Activated CD8-positive, alpha-beta T cell treated with anti-CD3 and anti-CD28 coated beads, Interleukin-2, amount 10 ng/mL, durations not matched to agents 7 days and 5 days (primary cell): ENCODE measurements around the gene U2AF2. TPM values are rescaled to one million over a fixed set of nuclear protein-coding genes. Genes with fewer than 3 reads are reported as not detected.

Experiments used
- ATAC-seq: fragments of 150-1000 bp; cut with Tn5 transposase; one replicate; pipeline ENCODE4 v1.10.0; 2021; ENCODE audit warnings: moderate library complexity
- CTCF ChIA-PET: fragments of 350-600 bp; sonication (Branson Sonifier 250); formaldehyde crosslinking; loops from one replicate; lab custom pipeline; 2021; ENCODE audit warnings: antibody characterized with exemption; lab: Charles Lee
- POLR2A ChIA-PET: fragments of 350-600 bp; sonication (Branson Sonifier 250); formaldehyde crosslinking; loops from one replicate; lab custom pipeline; 2021; ENCODE audit warnings: antibody characterized with exemption; lab: Charles Lee
- DNase-seq: peaks from one replicate; pipeline ENCODE4 v3.0.0-alpha.2; 2020
- H3K27ac Mint-ChIP-seq: one replicate; pipeline ENCODE4 v1.8.0; 2021; ENCODE audit warnings: mild to moderate bottlenecking, mixed read lengths
- H3K27me3 Mint-ChIP-seq: one replicate; pipeline ENCODE4 v1.8.0; 2021; ENCODE audit warnings: low read depth, mixed read lengths
- H3K36me3 Mint-ChIP-seq: one replicate; pipeline ENCODE4 v1.8.0; 2021; ENCODE audit warnings: low read depth, mixed read lengths
- H3K4me1 Mint-ChIP-seq: one replicate; pipeline ENCODE4 v1.8.0; 2021; ENCODE audit warnings: low read depth, mixed read lengths
- H3K4me3 Mint-ChIP-seq: one replicate; pipeline ENCODE4 v1.8.0; 2021; ENCODE audit warnings: mild to moderate bottlenecking, mixed read lengths
- H3K9me3 Mint-ChIP-seq: one replicate; pipeline ENCODE4 v1.8.0; 2022; ENCODE audit warnings: mixed read lengths; ENCODE audit not compliant: insufficient read depth
- total RNA-seq, 2 experiments: library from RNA; stranded (reverse); gene quantifications; one replicate each; pipeline ENCODE4 v1.2.3, GENCODE V29; 2021

U2AF2 gene
- total RNA-seq, 2 experiments from 2014 or later = 296 to 321 TPM

DNA sequence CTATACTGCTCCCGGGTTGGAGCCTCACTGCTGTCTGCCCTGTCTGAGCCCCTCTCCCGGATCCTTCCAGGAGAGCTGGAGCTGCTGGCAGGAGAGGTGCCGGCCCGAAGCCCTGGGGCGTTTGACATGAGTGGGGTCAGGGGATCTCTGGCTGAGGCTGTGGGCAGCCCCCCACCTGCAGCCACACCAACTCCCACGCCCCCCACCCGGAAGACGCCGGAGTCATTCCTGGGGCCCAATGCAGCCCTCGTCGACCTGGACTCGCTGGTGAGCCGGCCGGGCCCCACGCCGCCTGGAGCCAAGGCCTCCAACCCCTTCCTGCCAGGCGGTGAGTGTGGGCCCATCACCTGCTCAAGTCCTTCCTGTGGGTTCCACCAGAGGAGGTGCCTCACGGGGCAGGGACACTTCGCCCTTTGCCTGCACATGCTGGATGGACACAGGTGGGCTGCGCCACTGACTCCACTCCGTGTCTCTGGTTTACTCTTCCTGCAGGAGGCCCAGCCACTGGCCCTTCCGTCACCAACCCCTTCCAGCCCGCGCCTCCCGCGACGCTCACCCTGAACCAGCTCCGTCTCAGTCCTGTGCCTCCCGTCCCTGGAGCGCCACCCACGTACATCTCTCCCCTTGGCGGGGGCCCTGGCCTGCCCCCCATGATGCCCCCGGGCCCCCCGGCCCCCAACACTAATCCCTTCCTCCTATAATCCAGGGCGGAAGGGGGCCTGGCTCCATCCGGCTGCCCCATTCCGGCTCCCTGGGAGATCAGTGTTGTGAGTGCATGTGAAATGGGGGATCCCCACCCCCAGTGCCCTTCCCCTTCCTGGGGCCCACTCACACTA is 40.0 kb downstream of the U2AF2 start:
- CTCF ChIA-PET = no interaction called here
- peaks cover 33% of the 10 kb centered on the region for H3K36me3 Mint-ChIP-seq

DNA sequence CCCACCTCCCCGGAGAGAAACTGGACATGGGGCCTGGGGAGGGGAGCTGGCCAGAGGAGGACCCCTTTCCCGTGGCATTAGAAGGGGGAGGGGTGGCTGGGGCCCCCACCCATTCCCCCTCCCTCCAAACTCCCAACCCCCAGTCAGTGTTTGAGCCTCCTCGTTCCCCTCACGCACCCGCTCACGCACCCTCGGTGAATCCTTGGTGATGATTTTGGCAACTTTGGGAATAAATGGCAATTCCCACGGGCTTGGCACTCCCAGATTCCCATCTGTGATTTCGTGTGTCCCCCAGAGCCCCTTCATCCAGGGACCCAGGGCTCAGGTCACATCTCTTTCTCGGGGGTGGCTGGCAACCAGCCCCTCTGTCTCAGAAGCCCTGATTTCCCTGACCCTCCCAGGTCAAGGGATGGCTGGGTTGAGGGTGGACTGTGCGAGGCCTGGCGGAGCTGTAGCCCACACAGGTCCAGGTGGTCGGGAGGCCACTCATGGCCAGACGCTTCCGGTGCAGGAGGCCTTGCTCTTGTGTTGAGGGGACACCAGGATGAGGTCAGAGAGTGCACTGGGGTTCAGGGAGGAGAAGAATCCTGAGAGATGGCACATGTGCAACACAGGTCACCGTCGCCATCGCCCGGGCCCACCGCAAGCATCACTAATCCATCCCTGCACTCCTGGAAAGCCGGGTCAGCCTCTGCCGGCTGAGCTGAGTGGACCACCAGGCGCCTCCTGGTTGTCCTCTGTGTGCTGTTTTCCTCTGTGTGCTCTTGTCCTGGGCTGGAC is 40.9 kb downstream of the U2AF2 start:
- peaks cover 37% of the 10 kb centered on the region for H3K36me3 Mint-ChIP-seq
- no peaks in the 10 kb centered on the region for H3K9me3 Mint-ChIP-seq
- CTCF ChIA-PET = no interaction called here
- ATAC-seq (no peak), DNase-seq (no peak)
- H3K4me1 Mint-ChIP-seq = no peaks in the 10 kb centered on the region
- no peak overlapping the region for H3K4me3 Mint-ChIP-seq
- POLR2A ChIA-PET = no interaction called here
- no peak overlapping the region for H3K27ac Mint-ChIP-seq
- no peaks in the 10 kb centered on the region for H3K27me3 Mint-ChIP-seq

More for the DNA sequence above, 40.0 kb downstream of the U2AF2 start:
- no peaks in the 10 kb centered on the region for H3K27me3 Mint-ChIP-seq
- no peak for DNase-seq
- no peak overlapping the region for H3K4me3 Mint-ChIP-seq
- POLR2A ChIA-PET = no interaction called here
- H3K9me3 Mint-ChIP-seq = no peaks in the 10 kb centered on the region
- H3K27ac Mint-ChIP-seq = no peak overlapping the region
- H3K4me1 Mint-ChIP-seq = no peaks in the 10 kb centered on the region
- ATAC-seq = no peak

GRCh38 chr19:55696301-55697068 is 41.6 kb downstream of the U2AF2 start:
- no peak for DNase-seq
- POLR2A ChIA-PET = no interaction called here

GRCh38 chr19:55697069-55697440 is 42.2 kb downstream of the U2AF2 start:
- POLR2A ChIA-PET = no interaction called here
- Mint-ChIP-seq H3K4me3 (no peak overlapping the region), H3K36me3 (peaks cover 37% of the 10 kb centered on the region), H3K27me3 (no peaks in the 10 kb centered on the region), H3K27ac (no peak overlapping the region), H3K4me1 (no peaks in the 10 kb centered on the region), H3K9me3 (no peaks in the 10 kb centered on the region)
- no peak for DNase-seq
- CTCF ChIA-PET = no interaction called here
- ATAC-seq = no peak

More at GRCh38 chr19:55696301-55697068, 41.6 kb downstream of the U2AF2 start:
- Mint-ChIP-seq H3K36me3 (peaks cover 37% of the 10 kb centered on the region), H3K4me3 (no peak overlapping the region), H3K27ac (no peak overlapping the region), H3K4me1 (no peaks in the 10 kb centered on the region), H3K27me3 (no peaks in the 10 kb centered on the region), H3K9me3 (no peaks in the 10 kb centered on the region)
- ATAC-seq = no peak
- CTCF ChIA-PET = no interaction called here

DNA sequence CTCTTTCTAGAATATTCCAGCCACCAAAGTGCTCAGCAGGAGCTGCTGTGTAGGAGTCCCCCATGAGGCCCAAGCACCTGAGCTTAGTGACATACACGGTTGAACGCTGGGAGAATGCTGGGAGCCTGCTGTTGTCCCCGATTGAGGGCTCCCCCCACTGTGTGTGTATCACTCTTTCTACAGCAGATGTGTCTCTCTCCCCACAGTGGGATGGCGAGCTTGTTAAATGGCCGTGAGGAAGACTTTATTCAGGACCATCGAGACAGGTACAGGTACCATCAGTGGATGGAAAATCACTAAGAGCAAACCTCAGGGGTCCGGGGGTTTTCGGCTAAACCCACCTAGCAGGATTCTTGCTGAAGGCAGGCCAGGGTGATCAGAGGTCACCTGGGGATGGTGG is 42.9 kb downstream of the U2AF2 start:
- no peak overlapping the region for H3K27ac Mint-ChIP-seq
- H3K27me3 Mint-ChIP-seq = no peaks in the 10 kb centered on the region
- ChIA-PET CTCF (no interaction called here), POLR2A (no interaction called here)
- ATAC-seq = no peak
- H3K4me1 Mint-ChIP-seq = no peaks in the 10 kb centered on the region
- H3K4me3 Mint-ChIP-seq = no peak overlapping the region
- no peak for DNase-seq
- H3K36me3 Mint-ChIP-seq = peaks cover 37% of the 10 kb centered on the region
- no peaks in the 10 kb centered on the region for H3K9me3 Mint-ChIP-seq

DNA sequence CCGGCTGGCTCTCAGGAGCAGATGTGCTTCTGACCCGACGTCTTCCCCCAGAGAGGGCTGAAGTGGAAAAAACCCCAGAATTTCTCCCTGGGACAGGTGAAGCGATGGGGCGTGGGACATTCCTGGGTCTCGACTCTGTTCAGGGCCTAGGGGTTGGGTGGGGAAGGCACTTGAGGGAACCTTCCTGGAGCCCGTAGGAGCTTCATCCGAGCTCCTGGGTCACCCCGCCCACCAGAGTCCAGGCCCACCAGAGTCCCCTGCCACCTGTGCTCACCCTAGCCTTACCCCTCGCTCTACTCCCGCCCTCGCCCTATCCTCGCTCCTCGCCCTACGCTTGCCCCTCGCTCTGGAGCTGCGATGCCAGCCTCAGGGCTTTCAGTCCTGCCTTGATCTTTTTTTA is 43.4 kb downstream of the U2AF2 start:
- peak; percentile 31 for ATAC-seq
- Mint-ChIP-seq H3K36me3 (peaks cover 38% of the 10 kb centered on the region), H3K4me1 (no peaks in the 10 kb centered on the region), H3K9me3 (no peaks in the 10 kb centered on the region), H3K4me3 (no peak overlapping the region), H3K27ac (no peak overlapping the region), H3K27me3 (no peaks in the 10 kb centered on the region)
- DNase-seq = no peak
- ChIA-PET CTCF (no interaction called here), POLR2A (no interaction called here)

DNA sequence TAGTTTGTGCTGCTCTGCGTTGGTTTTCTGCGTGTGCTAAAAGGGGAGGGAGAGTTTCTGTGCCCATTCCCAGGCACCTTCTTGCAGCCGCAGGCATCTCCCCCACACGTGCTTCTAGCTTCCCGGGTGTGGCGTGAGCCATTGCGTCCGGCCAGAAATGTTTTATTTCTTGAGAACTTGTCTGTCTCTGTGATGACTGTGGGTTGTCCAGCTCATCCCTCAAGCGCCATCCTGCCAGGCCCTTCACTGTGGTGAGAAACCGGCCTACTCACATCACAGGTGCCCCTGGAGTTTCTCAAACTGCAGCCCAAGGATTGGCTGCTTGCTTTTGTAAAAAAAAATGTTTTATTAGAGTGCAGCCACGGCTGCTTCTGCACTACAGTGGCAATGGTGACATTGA is 44.4 kb downstream of the U2AF2 start:
- peaks cover 39% of the 10 kb centered on the region for H3K36me3 Mint-ChIP-seq
- ChIA-PET CTCF (no interaction called here), POLR2A (no interaction called here)
- no peak for ATAC-seq
- no peaks in the 10 kb centered on the region for H3K27me3 Mint-ChIP-seq
- no peak overlapping the region for H3K4me3 Mint-ChIP-seq
- no peak for DNase-seq
- H3K4me1 Mint-ChIP-seq = peaks cover 2% of the 10 kb centered on the region
- no peaks in the 10 kb centered on the region for H3K9me3 Mint-ChIP-seq
- no peak overlapping the region for H3K27ac Mint-ChIP-seq

DNA sequence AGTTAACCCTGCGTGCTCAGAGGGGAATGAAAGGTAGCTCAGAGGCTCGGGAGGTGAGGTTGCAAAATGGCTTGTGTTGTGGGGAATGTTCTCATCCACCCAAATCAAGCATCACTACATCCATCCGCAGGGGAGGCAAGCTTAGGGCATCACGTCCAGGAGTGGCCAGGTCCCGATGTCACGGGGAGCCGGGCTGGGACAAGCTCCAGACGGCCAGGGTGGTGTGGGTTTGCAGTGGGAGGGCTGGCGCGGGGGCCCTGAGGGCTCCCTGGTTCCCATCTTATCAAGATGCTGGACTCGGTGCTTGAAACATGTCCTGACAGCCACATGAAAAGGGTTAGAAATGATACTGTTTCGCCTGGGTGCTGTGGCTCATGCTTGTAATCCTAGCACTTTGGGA is 46.0 kb downstream of the U2AF2 start:
- POLR2A ChIA-PET = no interaction called here
- no peak for ATAC-seq
- no peak overlapping the region for H3K27ac Mint-ChIP-seq
- H3K4me1 Mint-ChIP-seq = peaks cover 2% of the 10 kb centered on the region
- H3K4me3 Mint-ChIP-seq = no peak overlapping the region
- peaks cover 39% of the 10 kb centered on the region for H3K36me3 Mint-ChIP-seq
- no peak for DNase-seq
- no peaks in the 10 kb centered on the region for H3K9me3 Mint-ChIP-seq
- CTCF ChIA-PET = no interaction called here
- H3K27me3 Mint-ChIP-seq = no peaks in the 10 kb centered on the region

GRCh38 chr19:55702131-55702627 is 47.3 kb downstream of the U2AF2 start:
- ATAC-seq (no peak), DNase-seq (no peak)
- Mint-ChIP-seq H3K4me3 (no peak overlapping the region), H3K9me3 (no peaks in the 10 kb centered on the region), H3K27ac (no peak overlapping the region), H3K36me3 (peaks cover 35% of the 10 kb centered on the region), H3K27me3 (no peaks in the 10 kb centered on the region), H3K4me1 (peaks cover 2% of the 10 kb centered on the region)
- CTCF ChIA-PET = interaction anchor here (1.2 kb wide), 2 partner anchors 107 to 631 kb away, joined by 3 read pairs; no protein-coding TSS in a partner anchor
- POLR2A ChIA-PET = no interaction called here

- peak; percentile 46 for DNase-seq
- peaks cover 25% of the 10 kb centered on the region for H3K36me3 Mint-ChIP-seq
- peaks cover 3% of the 10 kb centered on the region for H3K27me3 Mint-ChIP-seq
- no peak overlapping the region for H3K4me3 Mint-ChIP-seq
- ChIA-PET POLR2A (no interaction called here), CTCF (interaction anchor here (1.2 kb wide), 1 partner anchor 630 kb away, joined by 7 read pairs; no protein-coding TSS in a partner anchor)
- ATAC-seq = no peak
- H3K9me3 Mint-ChIP-seq = no peaks in the 10 kb centered on the region
- H3K4me1 Mint-ChIP-seq = peaks cover 2% of the 10 kb centered on the region
- H3K27ac Mint-ChIP-seq = no peak overlapping the region
Observed at GRCh38 chr19:55703790-55704215, 49.0 kb downstream of the U2AF2 start.

- peaks cover 20% of the 10 kb centered on the region for H3K36me3 Mint-ChIP-seq
- ATAC-seq = no peak
- no peaks in the 10 kb centered on the region for H3K9me3 Mint-ChIP-seq
- DNase-seq = no peak
- peak overlapping the region; percentile 10 for H3K27ac Mint-ChIP-seq
- H3K4me1 Mint-ChIP-seq = peaks cover 2% of the 10 kb centered on the region
- CTCF ChIA-PET = no interaction called here
- no peak overlapping the region for H3K4me3 Mint-ChIP-seq
- peaks cover 3% of the 10 kb centered on the region for H3K27me3 Mint-ChIP-seq
- POLR2A ChIA-PET = interaction anchor here (0.7 kb wide), 1 partner anchor 212 kb away, joined by 3 read pairs; no protein-coding TSS in a partner anchor
Observed at GRCh38 chr19:55704494-55705245, 49.8 kb downstream of the U2AF2 start.
